Measurements from ENCODE around the gene FCRLB. TPM values are rescaled to one million over a fixed set of nuclear protein-coding genes. Genes with fewer than 3 reads are reported as not detected.
"Not testable (repeated sequence)": the region's sequence is repeated elsewhere in the genome, so short reads cannot be mapped to it uniquely, and the experiment has no call there.

FCRLB gene, protein sequence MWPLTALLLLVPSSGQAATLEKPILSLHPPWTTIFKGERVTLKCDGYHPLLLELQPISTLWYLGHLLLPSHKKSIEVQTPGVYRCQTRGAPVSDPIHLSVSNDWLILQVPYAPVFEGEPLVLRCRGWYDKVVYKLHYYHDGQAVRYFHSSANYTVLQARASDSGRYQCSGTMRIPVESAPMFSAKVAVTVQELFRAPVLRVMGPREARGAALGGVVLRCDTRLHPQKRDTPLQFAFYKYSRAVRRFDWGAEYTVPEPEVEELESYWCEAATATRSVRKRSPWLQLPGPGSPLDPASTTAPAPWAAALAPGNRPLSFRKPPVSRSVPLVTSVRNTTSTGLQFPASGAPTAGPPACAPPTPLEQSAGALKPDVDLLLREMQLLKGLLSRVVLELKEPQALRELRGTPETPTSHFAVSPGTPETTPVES
- under 1 TPM; 0.37 to 0.68 (median 0.45) TPM for polyA plus RNA-seq

GRCh38 chr1:161720956-161721737, at the start of gene FCRLB:
FCRLB (plus strand) TSS chr1:161721544; CDS start chr1:161722673, 1,129 bp downstream.
- H3K27ac ChIP-seq (ENCODE audit: low read depth, low read length) = no peak within 1 kb of the TSS
- WGBS, 3 donors = 27 to 62% (median 40%) methylated on average over 4 of the region's 4 CpGs

DNA sequence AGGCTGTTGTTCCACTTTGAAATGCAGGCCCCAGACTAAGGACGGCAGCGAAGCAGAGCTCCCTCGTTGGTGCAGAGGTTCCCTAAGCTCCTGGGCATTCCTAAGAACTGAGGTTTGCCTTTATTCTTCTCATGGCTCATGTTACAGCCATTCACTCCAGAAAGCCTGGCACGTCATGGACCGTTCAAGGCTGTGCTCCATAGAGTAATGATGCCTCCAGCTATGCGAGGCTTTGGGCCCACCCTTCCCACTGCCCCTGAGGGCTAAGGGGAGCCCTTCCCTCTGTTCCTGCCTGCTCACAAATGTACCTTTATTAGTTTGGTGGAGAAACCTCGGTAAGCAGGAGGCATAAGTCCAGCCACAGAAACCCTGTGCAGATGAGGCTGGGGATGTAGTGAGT, 47.9 kb upstream of the FCRLB start:
- 80 to 89% (median 82%) methylated on average over 7 of the region's 7 CpGs for WGBS, 3 donors
- not testable (repeated sequence) for H3K27ac ChIP-seq (ENCODE audit: low read depth, low read length)

GRCh38 chr1:161674447-161674846, 46.9 kb upstream of the FCRLB start:
- H3K27ac ChIP-seq (ENCODE audit: low read depth, low read length) = not testable (repeated sequence)
- 48 to 84% (median 59%) methylated on average over 2 of the region's 3 CpGs for WGBS, 3 donors

GRCh38 chr1:161674908-161675307, 46.4 kb upstream of the FCRLB start:
- not testable (repeated sequence) for H3K27ac ChIP-seq (ENCODE audit: low read depth, low read length)
- WGBS, 3 donors = 77 to 90% (median 78%) methylated on average over 2 to 3 of the region's 3 CpGs

- 90 to 92% (median 90%) methylated on average over 2 of the region's 2 CpGs for WGBS, 3 donors
Observed at GRCh38 chr1:161676441-161676840, 44.9 kb upstream of the FCRLB start.

GRCh38 chr1:161676958-161677689, 44.2 kb upstream of the FCRLB start:
- H3K27ac ChIP-seq (ENCODE audit: low read depth, low read length) = no peak overlapping the region
- WGBS, 3 donors = 58 to 81% (median 80%) methylated on average over 5 of the region's 5 CpGs

More at GRCh38 chr1:161676441-161676840, 44.9 kb upstream of the FCRLB start:
- no peak overlapping the region for H3K27ac ChIP-seq (ENCODE audit: low read depth, low read length)

DNA sequence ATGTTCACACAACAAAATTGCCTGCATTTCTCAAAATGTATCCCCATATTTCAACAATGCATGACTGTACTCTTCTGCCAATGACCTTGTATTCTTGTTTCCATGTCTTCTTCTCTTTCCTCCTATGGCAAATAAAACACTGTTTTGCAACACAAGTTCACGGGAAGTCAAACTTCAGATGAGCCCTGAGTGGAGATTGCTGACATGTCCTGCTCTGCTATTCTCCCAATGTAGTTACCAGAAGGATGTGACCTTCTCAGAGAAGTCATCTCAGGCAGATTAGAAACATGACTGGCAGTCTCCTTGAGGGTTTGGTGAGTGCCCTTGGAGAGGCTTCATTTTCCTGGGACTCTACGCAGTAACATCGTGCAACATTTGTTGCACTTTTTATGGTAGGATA, 42.8 kb upstream of the FCRLB start:
- H3K27ac ChIP-seq (ENCODE audit: low read depth, low read length) = no peak overlapping the region
- WGBS, 3 donors = 78 to 94% (median 90%) methylated on average over 3 of the region's 3 CpGs

- WGBS, 3 donors = 71 to 78% (median 76%) methylated on average over 3 of the region's 3 CpGs
- no peak overlapping the region for H3K27ac ChIP-seq (ENCODE audit: low read depth, low read length)
Observed at GRCh38 chr1:161681879-161682278, 39.5 kb upstream of the FCRLB start.

DNA sequence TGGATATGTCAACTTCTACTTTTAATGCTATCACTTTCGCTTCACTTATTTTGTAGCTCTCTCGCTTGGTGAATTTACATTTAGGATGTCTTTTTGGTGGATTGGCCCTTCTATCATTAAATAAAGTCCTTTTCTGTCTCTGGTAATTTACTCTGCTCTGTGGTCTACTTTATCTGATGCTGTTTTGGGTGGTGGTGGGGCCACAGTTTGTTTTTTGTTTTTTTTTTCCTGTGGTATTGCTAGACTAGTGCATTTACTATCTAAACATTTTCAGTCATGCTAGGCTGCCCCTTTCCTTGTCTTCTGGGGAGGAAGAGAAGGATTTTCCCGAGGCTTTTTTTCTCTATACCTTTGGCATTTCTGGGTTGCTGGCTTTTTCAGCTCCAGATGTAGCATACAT, 32.4 kb upstream of the FCRLB start:
- H3K27ac ChIP-seq (ENCODE audit: low read depth, low read length) = no peak overlapping the region
- 76 to 84% (median 83%) methylated on average over 3 of the region's 3 CpGs for WGBS, 3 donors

DNA sequence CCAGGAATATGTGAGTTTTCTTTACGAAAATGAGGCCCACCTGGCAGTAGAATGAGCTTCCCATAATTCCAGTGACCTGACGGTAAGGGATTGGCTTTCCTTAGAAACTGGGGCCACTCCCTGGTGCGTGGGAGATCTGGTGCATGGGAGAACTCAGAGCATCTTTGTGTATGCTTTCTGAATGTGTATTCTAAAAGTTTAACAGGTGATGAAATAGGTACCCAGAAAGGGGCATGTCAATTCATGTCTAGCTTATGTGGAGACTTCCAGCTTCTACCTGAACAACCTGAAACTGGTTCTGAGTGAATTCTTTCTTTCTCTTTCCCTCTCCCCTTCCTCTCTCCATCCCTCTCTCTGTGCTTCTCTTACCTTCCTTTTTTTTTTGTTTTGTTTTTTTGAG, 29.5 kb upstream of the FCRLB start:
- H3K27ac ChIP-seq (ENCODE audit: low read depth, low read length) = no peak overlapping the region
- 63 to 73% (median 73%) methylated on average over 3 of the region's 3 CpGs for WGBS, 3 donors

DNA sequence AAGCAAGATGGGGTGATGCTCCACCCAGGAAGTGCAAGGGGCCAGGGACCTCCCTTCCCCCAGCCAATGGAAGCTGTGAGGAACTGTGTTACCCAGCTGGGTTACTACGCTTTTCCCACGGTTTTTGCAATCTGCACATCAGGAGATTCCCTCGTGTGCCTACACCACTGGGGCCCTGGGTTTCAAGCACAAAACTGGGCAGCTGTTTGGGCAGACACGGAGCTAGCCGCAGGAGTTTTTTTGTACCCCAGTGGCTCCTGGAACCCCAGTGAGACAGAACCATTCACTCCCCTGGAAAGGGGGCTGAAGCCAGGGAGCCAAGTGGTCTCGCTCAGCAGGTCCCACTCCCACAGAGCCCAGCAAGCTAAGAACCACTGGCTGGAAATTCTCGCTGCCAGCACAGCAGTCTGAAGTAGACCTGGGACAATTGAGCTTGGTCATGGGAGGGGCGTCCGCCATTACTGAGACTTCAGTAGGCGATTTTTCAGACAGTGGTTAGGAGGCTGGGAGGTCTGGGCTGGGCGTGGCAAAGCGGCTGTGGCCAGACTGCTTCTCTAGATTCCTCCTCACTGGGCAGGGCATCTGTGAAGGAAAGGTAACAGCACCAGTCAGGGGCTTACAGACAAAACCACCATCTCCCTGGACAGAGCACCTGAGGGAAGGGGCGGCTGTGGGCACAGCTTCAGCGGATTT, 28.2 kb upstream of the FCRLB start:
- 80 to 87% (median 82%) methylated on average over 14 of the region's 14 CpGs for WGBS, 3 donors
- not testable (repeated sequence) for H3K27ac ChIP-seq (ENCODE audit: low read depth, low read length)

GRCh38 chr1:161698302-161698701, 23.0 kb upstream of the FCRLB start:
- 83 to 93% (median 89%) methylated on average over 2 of the region's 2 CpGs for WGBS, 3 donors
- H3K27ac ChIP-seq (ENCODE audit: low read depth, low read length) = not testable (repeated sequence)

GRCh38 chr1:161702250-161702649, 19.1 kb upstream of the FCRLB start:
- no peak overlapping the region for H3K27ac ChIP-seq (ENCODE audit: low read depth, low read length)
- WGBS, 3 donors = 48 to 87% (median 80%) methylated on average over 8 of the region's 8 CpGs

GRCh38 chr1:161705537-161705936, 15.8 kb upstream of the FCRLB start:
- WGBS, 3 donors = 67 to 91% (median 83%) methylated on average over 4 of the region's 4 CpGs
- no peak overlapping the region for H3K27ac ChIP-seq (ENCODE audit: low read depth, low read length)

DNA sequence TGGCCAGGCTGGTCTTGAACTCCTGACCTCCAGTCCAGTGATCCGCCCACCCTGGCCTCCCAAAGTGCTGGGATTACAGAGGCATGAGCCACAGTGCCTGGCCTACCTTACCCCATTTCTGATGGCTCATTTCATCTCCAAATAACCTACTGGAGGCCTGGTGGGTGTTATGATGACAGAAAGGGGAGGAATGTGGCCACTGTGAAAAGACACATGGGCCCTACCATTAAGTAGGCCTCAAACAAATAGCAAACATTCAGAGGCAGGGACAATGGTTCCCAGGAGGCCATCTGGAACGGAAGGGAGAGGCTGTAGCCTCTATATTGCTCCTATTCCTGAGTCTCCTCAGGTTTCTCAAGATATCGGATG, 15.2 kb upstream of the FCRLB start:
- H3K27ac ChIP-seq (ENCODE audit: low read depth, low read length) = no peak overlapping the region
- WGBS, 3 donors = 78 to 84% (median 81%) methylated on average over 3 of the region's 3 CpGs

GRCh38 chr1:161706482-161707347, 14.6 kb upstream of the FCRLB start, which contains the start of gene FCRLA:
FCRLA (plus strand) TSS chr1:161707229; CDS start chr1:161707265, 36 bp downstream.
- H3K27ac ChIP-seq (ENCODE audit: low read depth, low read length) = no peak within 1 kb of the TSS
- 51 to 60% (median 53%) methylated on average over 4 of the region's 4 CpGs for WGBS, 3 donors

- 84 to 97% (median 84%) methylated on average over 2 of the region's 2 CpGs for WGBS, 3 donors
- H3K27ac ChIP-seq (ENCODE audit: low read depth, low read length) = no peak overlapping the region
Observed at GRCh38 chr1:161707503-161707902, 13.8 kb upstream of the FCRLB start.

All from adipose tissue (tissue), 3 donors.